SK-N-SH (cell line): ENCODE measurements around the gene ATP5F1E. TPM values are rescaled to one million over a fixed set of nuclear protein-coding genes. Genes with fewer than 3 reads are reported as not detected.

Source experiments
- CTCF ChIA-PET: fragments of 300-600, 350-600 bp; formaldehyde crosslinking; extraction: SDS; loops from one replicate; lab custom pipeline; 2021; lab: Yijun Ruan, JAX
- POLR2A ChIA-PET: fragments of 350-600 bp; sonication (Branson Sonifier 250); formaldehyde crosslinking; extraction: SDS; loops from one replicate; lab custom pipeline; 2020; ENCODE audit warnings: antibody characterized with exemption, inconsistent platforms; lab: Yijun Ruan, JAX
- DNase-seq: peaks from one replicate; pipeline ENCODE4 v3.0.0; 2012
- H2AFZ ChIP-seq: fragments of 200-600 bp; sonication (generic); 2 replicates; pipeline ENCODE4 v1.8.1; 2016; ENCODE audit warnings: antibody characterized with exemption, mild to moderate bottlenecking, low read depth
- H3F3A ChIP-seq: fragments of 200-600 bp; sonication (generic); replicated peaks from 2 replicates; pipeline ENCODE3; 2016; ENCODE audit warnings: antibody characterized with exemption, mild to moderate bottlenecking; ENCODE audit not compliant: insufficient read depth
- H3K27ac ChIP-seq, 2 experiments: fragments of 200-500 bp in 1 of 2; fragments of 200-600 bp in 1 of 2; sonication (Bioruptor generic) in 1 of 2; sonication (generic), shearing (Covaris generic) in 1 of 2; 2 replicates each; pipeline versions ENCODE4 v1.5.1 to v1.6.1; 2014 to 2016; ENCODE audit warnings: low read depth in 2 of 2, inconsistent platforms in 1 of 2, low read length in 1 of 2, mild to moderate bottlenecking in 1 of 2, mixed read lengths in 1 of 2
- H3K27me3 ChIP-seq: fragments of 200-600 bp; sonication (generic), shearing (Covaris generic); 2 replicates; pipeline ENCODE4 v1.6.1; 2016; ENCODE audit warnings: mixed run types; ENCODE audit not compliant: insufficient read depth
- H3K36me3 ChIP-seq, 2 experiments: fragments of 200-500 bp in 1 of 2; fragments of 200-600 bp in 1 of 2; sonication (Bioruptor generic) in 1 of 2; sonication (generic) in 1 of 2; replicated peaks in 1 of 2; 2 replicates each; pipeline versions ENCODE3 to v1.5.1; 2014 to 2016; ENCODE audit warnings: low read length in 1 of 2, mild to moderate bottlenecking in 1 of 2; ENCODE audit not compliant: insufficient read depth in 2 of 2, control insufficient read depth in 1 of 2
- H3K4me1 ChIP-seq, 2 experiments: fragments of 200-500 bp in 1 of 2; fragments of 200-600 bp in 1 of 2; sonication (Bioruptor generic) in 1 of 2; sonication (generic), shearing (Covaris generic) in 1 of 2; 2 replicates each; pipeline versions ENCODE4 v1.5.1 to v1.6.1; 2014 to 2016; ENCODE audit warnings: low read depth in 1 of 2, low read length in 1 of 2, mixed run types in 1 of 2; ENCODE audit not compliant: insufficient read depth in 2 of 2, control insufficient read depth in 1 of 2
- H3K4me2 ChIP-seq: fragments of 200-600 bp; sonication (generic), shearing (Covaris generic); 2 replicates; pipeline ENCODE4 v1.6.1; 2017; ENCODE audit warnings: mixed run types
- H3K4me3 ChIP-seq, 2 experiments: fragments of 200-500 bp in 1 of 2; fragments of 200-600 bp in 1 of 2; sonication (Bioruptor generic) in 1 of 2; sonication (generic), shearing (Covaris generic) in 1 of 2; 2 replicates each; pipeline versions ENCODE4 v1.5.1 to v1.8.1; 2014 to 2016; ENCODE audit warnings: low read depth in 2 of 2, inconsistent platforms in 1 of 2, low read length in 1 of 2, mild to moderate bottlenecking in 1 of 2, mixed read lengths in 1 of 2, moderate library complexity in 1 of 2
- H3K79me2 ChIP-seq: fragments of 200-600 bp; sonication (generic); 2 replicates; pipeline ENCODE4 v1.8.1; 2017; ENCODE audit warnings: mild to moderate bottlenecking; ENCODE audit not compliant: insufficient read depth
- H3K9ac ChIP-seq: fragments of 200-600 bp; sonication (generic); 2 replicates; pipeline ENCODE4 v1.6.1; 2017; ENCODE audit warnings: mixed run types
- H3K9me2 ChIP-seq: fragments of 200-600 bp; sonication (generic); 2 replicates; pipeline ENCODE4 v1.6.1; 2017; ENCODE audit warnings: mixed run types
- H3K9me3 ChIP-seq: fragments of 200-600 bp; sonication (generic); 2 replicates; pipeline ENCODE4 v1.6.1; 2017; ENCODE audit warnings: mixed run types, mild to moderate bottlenecking, moderate library complexity
- H4K20me1 ChIP-seq: fragments of 200-600 bp; sonication (generic); 2 replicates; pipeline ENCODE4 v1.6.1; 2017; ENCODE audit warnings: mild to moderate bottlenecking, mixed run types; ENCODE audit not compliant: insufficient read depth
- FOSL2 ChIP-seq: IDR thresholded peaks from 2 replicates; pipeline ENCODE4 v1.4.0; 2012; ENCODE audit warnings: low read depth, mild to moderate bottlenecking, moderate library complexity, borderline replicate concordance
- GABPA ChIP-seq: IDR thresholded peaks from 2 replicates; pipeline ENCODE4 v1.4.0; 2012; ENCODE audit warnings: low read depth, mild to moderate bottlenecking
- GATA2 ChIP-seq: sonication (generic); formaldehyde crosslinking; IDR thresholded peaks from 2 replicates; pipeline ENCODE4 v1.5.0; 2020; ENCODE audit warnings: mild to moderate bottlenecking, missing genetic modification reagents
- POLR2AphosphoS5 ChIP-seq: IDR thresholded peaks from 2 replicates; pipeline ENCODE4 v1.6.1; 2012; ENCODE audit warnings: low read depth, low read length
- RAD21 ChIP-seq: IDR thresholded peaks from 2 replicates; pipeline ENCODE4 v1.6.1; 2012; ENCODE audit warnings: mild to moderate bottlenecking, low read length
- RXRA ChIP-seq: IDR thresholded peaks from 2 replicates; pipeline ENCODE4 v1.4.0; 2012; ENCODE audit warnings: low read depth, mild to moderate bottlenecking, borderline replicate concordance
- TAF1 ChIP-seq: IDR thresholded peaks from 2 replicates; pipeline ENCODE4 v1.6.1; 2012; ENCODE audit warnings: low read depth, mild to moderate bottlenecking, low read length, moderate library complexity, borderline replicate concordance
- YY1 ChIP-seq: IDR thresholded peaks from 2 replicates; pipeline ENCODE4 v1.4.0; 2012; ENCODE audit warnings: low read depth, mild to moderate bottlenecking
- WGBS: methylation state at CpG from one replicate; pipeline ENCODE4 v1.1.6; 2017; ENCODE audit warnings: low lambda C conversion rate; 5-methylcytosine and 5-hydroxymethylcytosine counted together
- polyA plus RNA-seq, 3 experiments: library from polyadenylated mRNA; depleted of rRNA; stranded (reverse); fragments of >200 nt; gene quantifications; 2 replicates each; pipeline ENCODE4 v1.2.3, GENCODE V29; 2012
- TF ChIP-seq, protein P1 (sequence below): IDR thresholded peaks from 2 replicates; pipeline ENCODE4 v1.4.0; 2012; ENCODE audit warnings: low read depth, borderline replicate concordance
- TF ChIP-seq, protein P2 (sequence below): IDR thresholded peaks from 2 replicates; pipeline ENCODE4 v1.4.0; 2012; ENCODE audit warnings: low read depth, borderline replicate concordance
- TF ChIP-seq, protein P3 (sequence below): fragments of 150-350 bp; IDR thresholded peaks from 2 replicates; pipeline ENCODE4 v1.6.1; 2017; ENCODE audit warnings: antibody characterized with exemption, low read length, low read depth, borderline replicate concordance
- TF ChIP-seq, protein P4 (sequence below): IDR thresholded peaks from 2 replicates; pipeline ENCODE4 v1.4.0; 2012; ENCODE audit warnings: low read depth

The ATP5F1E gene
- polyA plus RNA-seq, 1 of the 3 experiments (the other 2 are of a cell fraction) = 60.8 TPM

DNA sequence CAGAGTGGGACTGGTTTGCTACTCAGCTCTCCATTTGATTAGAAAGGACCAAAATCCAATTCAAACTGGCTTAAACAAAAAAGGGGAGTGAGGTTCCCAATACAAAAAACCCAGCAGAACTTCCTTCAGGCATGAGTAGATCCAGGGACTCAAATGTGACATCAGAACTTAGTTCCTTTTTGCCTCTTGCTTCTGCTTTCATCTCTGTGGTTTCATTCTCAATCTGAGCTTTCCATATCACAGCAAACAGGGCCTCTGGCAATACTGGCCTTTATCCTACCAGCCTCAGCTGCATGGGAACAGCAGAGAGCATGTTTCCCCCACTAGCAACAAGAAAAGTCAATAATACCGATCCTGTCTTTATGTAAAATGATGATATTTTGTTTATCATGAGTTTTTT lies 39.1 kb upstream of the ATP5F1E start:
- no peaks in the 10 kb centered on the region for H3F3A ChIP-seq
- no peaks in the 10 kb centered on the region for H3K36me3 ChIP-seq
- no peak for DNase-seq
- CTCF ChIA-PET = interaction anchor here (0.5 to 1.2 kb wide), 3 partner anchors 8 to 331 kb away, joined by 3 to 4 read pairs (median 4); no protein-coding TSS in a partner anchor
- H3K9me2 ChIP-seq = no peaks in the 10 kb centered on the region
- no peak overlapping the region for H3K4me2 ChIP-seq
- no peaks in the 10 kb centered on the region for H3K27me3 ChIP-seq
- no peaks in the 10 kb centered on the region for H3K79me2 ChIP-seq
- H3K27ac ChIP-seq = no peak overlapping the region
- H2AFZ ChIP-seq = no peak overlapping the region
- POLR2A ChIA-PET = no interaction called here
- no peaks in the 10 kb centered on the region for H4K20me1 ChIP-seq
- H3K9ac ChIP-seq = no peak overlapping the region
- no peak overlapping the region for H3K4me3 ChIP-seq
- TF ChIP-seq RAD21 = no peak
- 83% methylated on average over 1 of the region's 1 CpG for WGBS
- peaks cover 0 to 2% of the 10 kb centered on the region in 2 experiments; a peak in 1 of 4 replicates for H3K4me1 ChIP-seq
- H3K9me3 ChIP-seq = no peaks in the 10 kb centered on the region

DNA sequence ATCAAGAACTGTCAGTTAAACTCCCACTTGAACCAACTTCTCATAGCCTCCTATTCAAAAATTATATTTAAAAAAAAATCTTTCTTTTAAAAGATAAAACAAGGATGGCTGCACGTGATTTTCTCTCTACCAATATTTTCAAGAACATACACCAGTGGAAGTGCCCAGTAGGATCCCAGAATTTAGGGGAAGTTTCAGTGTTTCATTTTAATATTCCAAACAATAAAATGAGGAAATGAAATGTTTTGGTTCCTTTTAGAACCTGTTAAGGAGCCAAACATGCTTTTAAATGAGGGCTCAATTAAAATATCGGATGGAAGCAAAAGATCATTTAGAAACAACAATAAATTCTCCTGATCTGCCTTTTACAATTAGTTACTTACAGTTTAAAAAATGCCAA lies 36.9 kb upstream of the ATP5F1E start:
- Histone ChIP-seq H2AFZ (no peak overlapping the region), H3K4me3 (no peak overlapping the region), H3K27ac (no peak overlapping the region), H3K9me3 (no peaks in the 10 kb centered on the region), H3K36me3 (no peaks in the 10 kb centered on the region), H4K20me1 (no peaks in the 10 kb centered on the region), H3K4me2 (no peak overlapping the region), H3K9me2 (no peaks in the 10 kb centered on the region), H3K27me3 (no peaks in the 10 kb centered on the region), H3K4me1 (peaks cover 6 to 7% of the 10 kb centered on the region in 2 experiments; a peak in 3 of 4 replicates), H3K79me2 (no peaks in the 10 kb centered on the region), H3K9ac (no peak overlapping the region), H3F3A (no peaks in the 10 kb centered on the region)
- ChIA-PET POLR2A (no interaction called here), CTCF (interaction anchor here (3.3 kb wide), 1 partner anchor 19 kb away, joined by 13 read pairs; no protein-coding TSS in a partner anchor)
- TF ChIP-seq TAF1 (no peak), POLR2AphosphoS5 (no peak), RXRA (no peak), FOSL2 (no peak), GABPA (no peak), YY1 (no peak)
- 51% methylated on average over 2 of the region's 2 CpGs for WGBS
- DNase-seq = no peak

DNA sequence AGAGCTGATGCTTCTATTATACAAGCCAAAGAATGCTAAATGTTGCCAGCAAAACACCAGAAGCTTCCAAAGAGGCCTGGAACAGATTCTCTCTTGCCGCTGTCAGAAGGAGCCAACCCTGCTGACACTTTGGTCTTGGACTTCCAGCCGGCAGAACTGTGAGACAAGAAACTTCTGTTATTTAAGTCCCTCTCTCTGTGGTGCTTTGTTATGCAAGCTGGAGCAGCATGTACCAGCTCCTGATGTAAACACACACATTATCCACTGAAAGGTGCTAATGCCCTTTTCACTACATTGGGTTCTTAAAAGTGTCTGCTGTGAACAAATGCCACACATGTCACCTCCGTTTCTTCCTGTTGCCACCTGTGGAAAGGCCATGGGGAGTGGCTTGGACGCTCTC lies 36.4 kb upstream of the ATP5F1E start:
- CTCF ChIA-PET = interaction anchor here (3.3 kb wide), 1 partner anchor 19 kb away, joined by 13 read pairs; no protein-coding TSS in a partner anchor
- no peak overlapping the region for H3K9ac ChIP-seq
- TF ChIP-seq FOSL2 (no peak), GATA2 (CRISPR knock-in tag) (no peak), POLR2AphosphoS5 (no peak)
- TF ChIP-seq, protein P1, sequence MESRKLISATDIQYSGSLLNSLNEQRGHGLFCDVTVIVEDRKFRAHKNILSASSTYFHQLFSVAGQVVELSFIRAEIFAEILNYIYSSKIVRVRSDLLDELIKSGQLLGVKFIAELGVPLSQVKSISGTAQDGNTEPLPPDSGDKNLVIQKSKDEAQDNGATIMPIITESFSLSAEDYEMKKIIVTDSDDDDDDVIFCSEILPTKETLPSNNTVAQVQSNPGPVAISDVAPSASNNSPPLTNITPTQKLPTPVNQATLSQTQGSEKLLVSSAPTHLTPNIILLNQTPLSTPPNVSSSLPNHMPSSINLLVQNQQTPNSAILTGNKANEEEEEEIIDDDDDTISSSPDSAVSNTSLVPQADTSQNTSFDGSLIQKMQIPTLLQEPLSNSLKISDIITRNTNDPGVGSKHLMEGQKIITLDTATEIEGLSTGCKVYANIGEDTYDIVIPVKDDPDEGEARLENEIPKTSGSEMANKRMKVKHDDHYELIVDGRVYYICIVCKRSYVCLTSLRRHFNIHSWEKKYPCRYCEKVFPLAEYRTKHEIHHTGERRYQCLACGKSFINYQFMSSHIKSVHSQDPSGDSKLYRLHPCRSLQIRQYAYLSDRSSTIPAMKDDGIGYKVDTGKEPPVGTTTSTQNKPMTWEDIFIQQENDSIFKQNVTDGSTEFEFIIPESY = no peak
- TF ChIP-seq, protein P2, sequence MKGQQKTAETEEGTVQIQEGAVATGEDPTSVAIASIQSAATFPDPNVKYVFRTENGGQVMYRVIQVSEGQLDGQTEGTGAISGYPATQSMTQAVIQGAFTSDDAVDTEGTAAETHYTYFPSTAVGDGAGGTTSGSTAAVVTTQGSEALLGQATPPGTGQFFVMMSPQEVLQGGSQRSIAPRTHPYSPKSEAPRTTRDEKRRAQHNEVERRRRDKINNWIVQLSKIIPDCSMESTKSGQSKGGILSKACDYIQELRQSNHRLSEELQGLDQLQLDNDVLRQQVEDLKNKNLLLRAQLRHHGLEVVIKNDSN = no peak
- TF ChIP-seq, protein P3, sequence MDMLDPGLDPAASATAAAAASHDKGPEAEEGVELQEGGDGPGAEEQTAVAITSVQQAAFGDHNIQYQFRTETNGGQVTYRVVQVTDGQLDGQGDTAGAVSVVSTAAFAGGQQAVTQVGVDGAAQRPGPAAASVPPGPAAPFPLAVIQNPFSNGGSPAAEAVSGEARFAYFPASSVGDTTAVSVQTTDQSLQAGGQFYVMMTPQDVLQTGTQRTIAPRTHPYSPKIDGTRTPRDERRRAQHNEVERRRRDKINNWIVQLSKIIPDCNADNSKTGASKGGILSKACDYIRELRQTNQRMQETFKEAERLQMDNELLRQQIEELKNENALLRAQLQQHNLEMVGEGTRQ = no peak
- TF ChIP-seq, protein P4, sequence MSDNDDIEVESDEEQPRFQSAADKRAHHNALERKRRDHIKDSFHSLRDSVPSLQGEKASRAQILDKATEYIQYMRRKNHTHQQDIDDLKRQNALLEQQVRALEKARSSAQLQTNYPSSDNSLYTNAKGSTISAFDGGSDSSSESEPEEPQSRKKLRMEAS = no peak
- TF ChIP-seq, all 33 proteins: peak for 0
- H3K9me3 ChIP-seq = no peaks in the 10 kb centered on the region
- H3K4me1 ChIP-seq = peaks cover 8 to 11% of the 10 kb centered on the region in 2 experiments; a peak in 3 of 4 replicates
- H3K4me2 ChIP-seq = no peak overlapping the region
- H4K20me1 ChIP-seq = no peaks in the 10 kb centered on the region
- H3K4me3 ChIP-seq = no peak overlapping the region
- H3K36me3 ChIP-seq = no peaks in the 10 kb centered on the region
- no peak overlapping the region for H3K27ac ChIP-seq
- H3K27me3 ChIP-seq = no peaks in the 10 kb centered on the region
- WGBS = 68% methylated on average over 4 of the region's 4 CpGs
- no peaks in the 10 kb centered on the region for H3K9me2 ChIP-seq
- H3K79me2 ChIP-seq = no peaks in the 10 kb centered on the region
- no peaks in the 10 kb centered on the region for H3F3A ChIP-seq
- no peak overlapping the region for H2AFZ ChIP-seq
- POLR2A ChIA-PET = no interaction called here
- no peak for DNase-seq
